Aorta (tissue), 5 donors: Measurements from ENCODE around the gene ACTR8. TPM values are rescaled to one million over a fixed set of nuclear protein-coding genes. Genes with fewer than 3 reads are reported as not detected.
A peak's percentile ranks its signal among the peaks of the same experiment; 100 is the strongest.

ENCODE experiments used
- ATAC-seq: fragments of 200-7000 bp; cut with Tn5 transposase; one replicate; pipeline ENCODE4 v1.9.1; 2022; ENCODE audit warnings: moderate library complexity; ENCODE audit not compliant: low FRiP score
- DNase-seq, 2 donors: peaks; one replicate each; pipeline ENCODE4 v3.0.0-alpha.2; 2020
- H3K27ac ChIP-seq, 2 donors: one replicate each; pipeline ENCODE4 v1.5.1; 2013; ENCODE audit warnings: low read length in 2 of 2, mild to moderate bottlenecking in 2 of 2, moderate library complexity in 2 of 2, control low read depth in 1 of 2, inconsistent platforms in 1 of 2, low read depth in 1 of 2
- H3K27me3 ChIP-seq, 2 donors: one replicate each; pipeline ENCODE4 v1.6.1; 2013; ENCODE audit warnings: control low read depth in 1 of 2, low read length in 1 of 2, mild to moderate bottlenecking in 1 of 2, moderate library complexity in 1 of 2; ENCODE audit not compliant: insufficient read depth in 2 of 2, control insufficient read depth in 1 of 2
- H3K36me3 ChIP-seq, 2 donors: one replicate each; pipeline ENCODE4 v1.6.1; 2013; ENCODE audit warnings: control low read depth in 1 of 2, low read length in 1 of 2, mild to moderate bottlenecking in 1 of 2; ENCODE audit not compliant: insufficient read depth in 2 of 2, control insufficient read depth in 1 of 2
- H3K4me1 ChIP-seq, 2 donors: one replicate each; pipeline ENCODE4 v1.6.1; 2013; ENCODE audit warnings: low read length in 2 of 2, control low read depth in 1 of 2, mild to moderate bottlenecking in 1 of 2, moderate library complexity in 1 of 2; ENCODE audit not compliant: insufficient read depth in 2 of 2, control insufficient read depth in 1 of 2
- H3K4me3 ChIP-seq, 2 donors: one replicate each; pipeline ENCODE4 v1.5.1; 2013; ENCODE audit warnings: low read length in 2 of 2, control low read depth in 1 of 2, mild to moderate bottlenecking in 1 of 2
- H3K9me3 ChIP-seq: one replicate; pipeline ENCODE4 v1.6.1; 2013; ENCODE audit warnings: mild to moderate bottlenecking, low read length; ENCODE audit not compliant: control insufficient read depth
- WGBS, 2 donors: extraction: QIAGEN DNeasy Blood & Tissue Kit; methylation state at CpG; one replicate each; pipeline ENCODE4 v1.1.7; 2013; 5-methylcytosine and 5-hydroxymethylcytosine counted together
- intact Hi-C, 2 donors: fragments of 100-400 bp; cut with DNase I; formaldehyde crosslinking; loops; one replicate each; pipeline versions ENCODE4 v1.14.2 to v1.15.0; 2022
- polyA plus RNA-seq, 2 donors: library from polyadenylated mRNA; stranded (reverse); fragments of 200-250 nt; gene quantifications; one replicate each; pipeline ENCODE4 v1.2.3, GENCODE V29; 2013
- total RNA-seq, 2 donors: library from RNA; stranded (reverse); fragmentation: NEBNext Ultra II Directional; extraction: Animal tissue kit (Norgen Biotek cat#: 25700); gene quantifications; one replicate each; pipeline ENCODE4 v1.2.1, GENCODE V29; 2021
- donor health status: healthy with polysubstance abuse.
- donor health status: Bipolar disorder and iron deficiency.
- donor health status: DM: no; HTN: no; CAD: no.
- donor health status: DM: no; HTN: no; CAD: no.
- donor health status: DM: yes; HTN: yes; CAD: no.

Gene ACTR8
- total and polyA plus RNA-seq, 4 donors, result 5.4 to 29.1 (median 16.5) TPM

GRCh38 chr3:53833053-53833645 is 48.8 kb downstream of the ACTR8 start:
- ATAC-seq (no peak), DNase-seq (no peak)
- H3K36me3 ChIP-seq, result no peaks in the 10 kb centered on the region
- no peaks in the 10 kb centered on the region for H3K4me1 ChIP-seq
- intact Hi-C loops, result no loop called here
- H3K27me3 ChIP-seq, result no peaks in the 10 kb centered on the region
- WGBS, 2 donors, result 92 to 96% methylated on average over 9 of the region's 9 CpGs
- no peak overlapping the region for H3K27ac ChIP-seq
- H3K9me3 ChIP-seq, result no peaks in the 10 kb centered on the region
- no peak overlapping the region for H3K4me3 ChIP-seq

GRCh38 chr3:53830944-53831343 is 51.0 kb downstream of the ACTR8 start:
- Histone ChIP-seq H3K4me1 (no peaks in the 10 kb centered on the region), H3K27ac (no peak overlapping the region), H3K27me3 (no peaks in the 10 kb centered on the region), H3K36me3 (no peaks in the 10 kb centered on the region), H3K4me3 (no peak overlapping the region), H3K9me3 (no peaks in the 10 kb centered on the region)
- DNase-seq, result no peak
- WGBS, 2 donors, result 88 to 89% methylated on average over 6 of the region's 6 CpGs
- no peak for ATAC-seq
- intact Hi-C loops, result no loop called here

GRCh38 chr3:53829605-53830004 is 52.3 kb downstream of the ACTR8 start:
- H3K9me3 ChIP-seq, result no peaks in the 10 kb centered on the region
- intact Hi-C loops, result no loop called here
- H3K36me3 ChIP-seq, result no peaks in the 10 kb centered on the region
- no peak overlapping the region for H3K4me3 ChIP-seq
- no peak overlapping the region for H3K27ac ChIP-seq
- ATAC-seq (no peak), DNase-seq (no peak)
- no peaks in the 10 kb centered on the region for H3K27me3 ChIP-seq
- H3K4me1 ChIP-seq, result no peaks in the 10 kb centered on the region
- 75 to 78% methylated on average over 2 of the region's 2 CpGs for WGBS, 2 donors

GRCh38 chr3:53828581-53828980 is 53.4 kb downstream of the ACTR8 start:
- H3K9me3 ChIP-seq, result no peaks in the 10 kb centered on the region
- WGBS, 2 donors, result 84 to 88% methylated on average over 1 of the region's 1 CpG
- DNase-seq (no peak), ATAC-seq (no peak)
- intact Hi-C loops, result no loop called here
- H3K36me3 ChIP-seq, result no peaks in the 10 kb centered on the region
- H3K27ac ChIP-seq, result no peak overlapping the region
- no peaks in the 10 kb centered on the region for H3K4me1 ChIP-seq
- H3K4me3 ChIP-seq, result no peak overlapping the region
- H3K27me3 ChIP-seq, result no peaks in the 10 kb centered on the region

GRCh38 chr3:53826048-53826447 is 55.9 kb downstream of the ACTR8 start:
- 61 to 66% methylated on average over 1 of the region's 1 CpG for WGBS, 2 donors
- no peak overlapping the region for H3K4me3 ChIP-seq
- intact Hi-C loops, result no loop called here
- no peak overlapping the region for H3K27ac ChIP-seq
- DNase-seq, result no peak
- H3K4me1 ChIP-seq, result no peaks in the 10 kb centered on the region
- no peaks in the 10 kb centered on the region for H3K27me3 ChIP-seq
- no peaks in the 10 kb centered on the region for H3K36me3 ChIP-seq
- H3K9me3 ChIP-seq, result no peaks in the 10 kb centered on the region
- ATAC-seq, result no peak

GRCh38 chr3:53824795-53825194 is 57.2 kb downstream of the ACTR8 start:
- no peaks in the 10 kb centered on the region for H3K4me1 ChIP-seq
- intact Hi-C loops, result no loop called here
- DNase-seq, result no peak
- WGBS, 2 donors, result 85 to 97% methylated on average over 4 of the region's 4 CpGs
- no peaks in the 10 kb centered on the region for H3K27me3 ChIP-seq
- no peak overlapping the region for H3K4me3 ChIP-seq
- no peak for ATAC-seq
- no peak overlapping the region for H3K27ac ChIP-seq
- H3K9me3 ChIP-seq, result no peaks in the 10 kb centered on the region
- no peaks in the 10 kb centered on the region for H3K36me3 ChIP-seq

GRCh38 chr3:53823956-53824657 is 57.8 kb downstream of the ACTR8 start:
- ATAC-seq (no peak), DNase-seq (no peak)
- intact Hi-C loops, result no loop called here

GRCh38 chr3:53823026-53823955 is 58.7 kb downstream of the ACTR8 start:
- H3K36me3 ChIP-seq, result no peaks in the 10 kb centered on the region
- ATAC-seq (no peak), DNase-seq (peak in 1 of 2 donors; percentile 70)
- H3K9me3 ChIP-seq, result no peaks in the 10 kb centered on the region
- no peaks in the 10 kb centered on the region for H3K27me3 ChIP-seq
- no peak overlapping the region for H3K4me3 ChIP-seq
- no peak overlapping the region for H3K27ac ChIP-seq
- 97% methylated on average over 67 of the region's 67 CpGs for WGBS, 2 donors
- H3K4me1 ChIP-seq, result no peaks in the 10 kb centered on the region
- intact Hi-C loops, result no loop called here

More at GRCh38 chr3:53823956-53824657, 57.8 kb downstream of the ACTR8 start:
- no peak overlapping the region for H3K4me3 ChIP-seq
- WGBS, 2 donors, result 76 to 81% methylated on average over 10 of the region's 10 CpGs
- no peaks in the 10 kb centered on the region for H3K9me3 ChIP-seq
- H3K4me1 ChIP-seq, result no peaks in the 10 kb centered on the region
- no peaks in the 10 kb centered on the region for H3K27me3 ChIP-seq
- H3K27ac ChIP-seq, result no peak overlapping the region
- no peaks in the 10 kb centered on the region for H3K36me3 ChIP-seq
